Hepatocyte (in vitro differentiated cells): ENCODE measurements around the gene RYK.

ENCODE experiments used
- EZH2 ChIP-seq: fragments of 200-600 bp; sonication (generic); IDR thresholded peaks from 2 replicates; pipeline ENCODE4 v1.6.1; 2016; ENCODE audit warnings: antibody characterized with exemption, mild to moderate bottlenecking, borderline replicate concordance
- EZH2phosphoT487 ChIP-seq: fragments of 200-600 bp; sonication (generic); IDR thresholded peaks from one replicate; pipeline ENCODE4 v1.6.1; 2018; ENCODE audit warnings: antibody characterized with exemption, mild to moderate bottlenecking, low read depth, moderate library complexity; ENCODE audit not compliant: unreplicated experiment, severe bottlenecking
- TF ChIP-seq, protein P1 (sequence below): fragments of 200-600 bp; sonication (generic); IDR thresholded peaks from 2 replicates; pipeline ENCODE4 v1.5.1; 2016; ENCODE audit warnings: antibody characterized with exemption, mild to moderate bottlenecking; ENCODE audit not compliant: poor library complexity

DNA sequence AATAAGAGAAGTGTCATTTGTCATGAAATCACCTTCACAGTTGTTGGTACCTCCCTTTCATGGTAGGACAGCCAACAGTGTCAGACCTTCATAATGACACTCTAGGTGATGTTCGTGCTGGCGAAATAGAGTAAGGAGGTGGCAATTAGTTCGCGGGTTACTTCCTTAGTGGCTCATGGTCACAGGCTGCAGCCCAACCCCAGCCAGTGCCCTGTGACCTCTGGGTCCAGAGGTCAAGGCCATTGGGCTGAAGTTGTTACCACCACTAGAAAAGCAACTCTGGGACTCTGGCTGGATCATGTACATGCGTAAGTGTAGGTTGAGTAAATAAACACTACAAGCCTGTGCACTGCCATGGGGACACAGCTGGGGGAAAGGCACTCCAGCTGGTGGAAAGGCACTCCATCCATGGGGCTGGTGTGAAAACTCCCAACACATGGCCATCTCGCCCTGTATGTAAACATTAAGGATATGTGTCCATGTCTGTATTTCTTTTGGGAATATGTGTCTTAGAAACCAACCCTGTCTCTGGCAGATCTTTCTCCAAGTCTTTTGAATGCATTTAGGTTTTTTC lies 106.7 kb downstream of the RYK start:
- TF ChIP-seq, protein P1, sequence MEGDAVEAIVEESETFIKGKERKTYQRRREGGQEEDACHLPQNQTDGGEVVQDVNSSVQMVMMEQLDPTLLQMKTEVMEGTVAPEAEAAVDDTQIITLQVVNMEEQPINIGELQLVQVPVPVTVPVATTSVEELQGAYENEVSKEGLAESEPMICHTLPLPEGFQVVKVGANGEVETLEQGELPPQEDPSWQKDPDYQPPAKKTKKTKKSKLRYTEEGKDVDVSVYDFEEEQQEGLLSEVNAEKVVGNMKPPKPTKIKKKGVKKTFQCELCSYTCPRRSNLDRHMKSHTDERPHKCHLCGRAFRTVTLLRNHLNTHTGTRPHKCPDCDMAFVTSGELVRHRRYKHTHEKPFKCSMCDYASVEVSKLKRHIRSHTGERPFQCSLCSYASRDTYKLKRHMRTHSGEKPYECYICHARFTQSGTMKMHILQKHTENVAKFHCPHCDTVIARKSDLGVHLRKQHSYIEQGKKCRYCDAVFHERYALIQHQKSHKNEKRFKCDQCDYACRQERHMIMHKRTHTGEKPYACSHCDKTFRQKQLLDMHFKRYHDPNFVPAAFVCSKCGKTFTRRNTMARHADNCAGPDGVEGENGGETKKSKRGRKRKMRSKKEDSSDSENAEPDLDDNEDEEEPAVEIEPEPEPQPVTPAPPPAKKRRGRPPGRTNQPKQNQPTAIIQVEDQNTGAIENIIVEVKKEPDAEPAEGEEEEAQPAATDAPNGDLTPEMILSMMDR, result no peak
- TF ChIP-seq EZH2, result no peak
- no peak for TF ChIP-seq EZH2phosphoT487
